ENCODE measurements around the gene FAU. TPM values are rescaled to one million over a fixed set of nuclear protein-coding genes. Genes with fewer than 3 reads are reported as not detected.

Gene FAU
- total and polyA plus RNA-seq, 9 donors = 1,053 to 2,272 (median 1,798) TPM

DNA sequence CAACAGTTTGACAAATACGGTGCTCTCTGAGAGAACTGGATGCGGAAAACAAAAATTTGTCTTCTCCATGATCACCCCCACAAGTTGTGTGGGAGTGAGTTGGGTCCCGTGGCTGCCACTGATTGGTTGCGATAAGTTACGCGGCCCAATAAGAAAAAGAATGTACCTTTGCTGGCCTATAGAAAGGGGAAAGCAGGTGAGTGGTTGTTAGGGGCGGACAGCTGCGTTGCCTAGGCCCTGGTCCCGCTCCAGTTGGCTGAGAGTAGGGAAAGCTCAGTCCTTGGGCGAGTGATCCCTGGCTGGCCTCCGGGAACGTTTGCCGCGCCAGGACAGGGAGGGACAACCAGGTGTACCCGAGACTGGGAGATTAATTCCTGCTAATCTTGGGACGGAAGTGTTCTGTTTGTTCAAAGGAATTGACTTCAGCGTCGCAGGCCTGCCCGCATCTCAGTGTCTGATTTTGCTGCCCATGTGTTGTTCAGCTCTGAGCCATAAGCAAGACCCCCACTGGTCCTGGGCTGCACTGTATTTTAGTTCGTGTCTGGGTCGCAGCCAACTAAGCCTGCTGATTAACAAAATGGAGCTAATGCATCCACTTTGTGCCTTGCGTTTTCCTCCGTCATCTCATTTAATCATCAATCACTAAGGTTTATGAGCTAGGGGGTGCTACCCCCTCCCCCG is 13.2 kb upstream of the FAU start:
- Histone ChIP-seq H3K27me3 (no peaks in the 10 kb centered on the region), H3K4me1 (ENCODE audit: insufficient read depth) (no peaks in the 10 kb centered on the region), H3K27ac (peak overlapping the region; percentile 79 to 99), H3K9me3 (no peaks in the 10 kb centered on the region), H3K4me3 (peak overlapping the region; percentile 76), H3K36me3 (no peaks in the 10 kb centered on the region)
- DNase-seq = peak; percentile 89 to 94 (median 93)
- 1 to 2% (median 1%) methylated on average over 24 of the region's 24 CpGs for WGBS, 3 donors
- TF ChIP-seq EP300 (IDR thresholded peaks at IDR 0.05) (no peak), POLR2A (IDR thresholded peaks at IDR 0.05) (peak; percentile 15)
- intact Hi-C loops (cut with DNase I) = no loop called here

DNA sequence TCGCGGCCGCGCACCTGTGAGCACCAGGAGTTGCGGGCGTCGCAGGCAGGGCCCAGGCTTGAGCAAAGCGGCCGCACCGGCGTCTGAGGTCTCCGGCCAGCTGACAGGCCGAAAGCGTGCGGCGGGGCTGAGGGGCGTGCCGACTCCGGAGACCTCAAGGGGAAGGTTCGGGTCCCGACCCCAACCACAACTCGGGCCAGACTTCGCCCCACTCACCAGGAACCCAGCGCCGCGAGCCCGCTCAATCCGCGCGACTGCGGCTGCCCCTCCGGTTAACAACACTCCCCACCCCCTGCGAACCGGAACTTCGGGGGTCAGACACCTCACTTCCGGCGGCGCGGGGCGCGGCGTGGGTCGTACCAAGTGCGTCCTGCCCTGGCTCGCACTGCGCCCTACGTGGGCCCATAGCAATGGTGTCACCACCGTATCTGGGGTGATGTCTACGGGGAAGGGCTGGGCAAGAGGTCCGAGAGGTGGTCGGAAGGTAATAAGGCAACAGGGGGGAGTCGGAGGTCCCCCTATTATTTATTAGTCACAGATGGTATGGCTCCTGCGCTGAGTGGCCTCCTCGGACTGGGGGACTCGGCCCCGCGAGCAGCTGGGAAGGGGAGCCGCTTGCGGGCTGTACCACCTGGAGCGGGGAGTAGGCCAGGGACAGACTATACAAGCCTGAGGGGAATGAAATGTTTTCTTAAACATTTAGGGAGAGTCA is 12.5 kb upstream of the FAU start, which contains the start of gene SYVN1:
Gene SYVN1, minus strand, starts transcription at position 280 of the 712 bp plus-strand sequence. CDS start 918 bp downstream, outside the sequence.
- TF ChIP-seq POLR2A (IDR thresholded peaks at IDR 0.05) (peak; percentile 95), EP300 (IDR thresholded peaks at IDR 0.05) (peak; percentile 33)
- TF ChIP-seq, protein P1, sequence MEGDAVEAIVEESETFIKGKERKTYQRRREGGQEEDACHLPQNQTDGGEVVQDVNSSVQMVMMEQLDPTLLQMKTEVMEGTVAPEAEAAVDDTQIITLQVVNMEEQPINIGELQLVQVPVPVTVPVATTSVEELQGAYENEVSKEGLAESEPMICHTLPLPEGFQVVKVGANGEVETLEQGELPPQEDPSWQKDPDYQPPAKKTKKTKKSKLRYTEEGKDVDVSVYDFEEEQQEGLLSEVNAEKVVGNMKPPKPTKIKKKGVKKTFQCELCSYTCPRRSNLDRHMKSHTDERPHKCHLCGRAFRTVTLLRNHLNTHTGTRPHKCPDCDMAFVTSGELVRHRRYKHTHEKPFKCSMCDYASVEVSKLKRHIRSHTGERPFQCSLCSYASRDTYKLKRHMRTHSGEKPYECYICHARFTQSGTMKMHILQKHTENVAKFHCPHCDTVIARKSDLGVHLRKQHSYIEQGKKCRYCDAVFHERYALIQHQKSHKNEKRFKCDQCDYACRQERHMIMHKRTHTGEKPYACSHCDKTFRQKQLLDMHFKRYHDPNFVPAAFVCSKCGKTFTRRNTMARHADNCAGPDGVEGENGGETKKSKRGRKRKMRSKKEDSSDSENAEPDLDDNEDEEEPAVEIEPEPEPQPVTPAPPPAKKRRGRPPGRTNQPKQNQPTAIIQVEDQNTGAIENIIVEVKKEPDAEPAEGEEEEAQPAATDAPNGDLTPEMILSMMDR (IDR thresholded peaks at IDR 0.05) = peak in 1 of 3 donors; percentile 8
- 0 to 1% (median 0%) methylated on average over 55 to 60 of the region's 60 CpGs for WGBS, 3 donors
- H3K4me3 ChIP-seq = peak within 1 kb of the TSS; percentile 76
- no peaks in the 10 kb centered on the region for H3K27me3 ChIP-seq
- no peaks in the 10 kb centered on the region for H3K9me3 ChIP-seq
- peak within 1 kb of the TSS; percentile 79 to 99 for H3K27ac ChIP-seq
- intact Hi-C loops (cut with DNase I) = no loop called here
- peak; percentile 91 to 94 (median 92) for DNase-seq
- no peaks in the 10 kb centered on the region for H3K36me3 ChIP-seq
- no peaks in the 10 kb centered on the region for H3K4me1 ChIP-seq (ENCODE audit: insufficient read depth)

DNA sequence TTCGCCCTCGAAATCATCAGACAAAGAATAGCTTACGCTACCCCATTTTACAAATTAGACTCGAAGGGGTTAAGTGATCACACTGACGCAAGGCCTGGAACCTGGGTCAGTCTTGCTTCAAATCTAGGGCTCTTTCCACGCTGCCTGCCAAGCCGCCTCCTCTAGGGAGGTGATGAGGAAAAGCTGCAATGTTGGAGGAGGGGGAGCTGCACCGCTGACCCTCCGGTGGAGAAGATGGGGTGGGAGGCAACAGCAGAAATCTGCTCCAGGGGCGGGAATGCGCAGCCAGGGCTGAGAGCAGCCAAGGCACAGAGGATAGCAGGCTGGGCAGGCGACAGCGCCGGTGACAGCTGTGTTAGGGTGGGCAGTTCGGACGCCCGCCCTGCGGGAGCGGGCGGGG is 11.8 kb upstream of the FAU start:
- Histone ChIP-seq H3K27me3 (no peaks in the 10 kb centered on the region), H3K9me3 (no peaks in the 10 kb centered on the region), H3K4me3 (peak overlapping the region; percentile 76), H3K4me1 (ENCODE audit: insufficient read depth) (no peaks in the 10 kb centered on the region), H3K36me3 (no peaks in the 10 kb centered on the region), H3K27ac (peak overlapping the region; percentile 79 to 99)
- intact Hi-C loops (cut with DNase I) = no loop called here
- DNase-seq = peak in 4 of 5 donors; percentile 51 to 70 (median 58)
- no peak for TF ChIP-seq EP300 (IDR thresholded peaks at IDR 0.05)
- 0 to 2% (median 2%) methylated on average over 20 of the region's 20 CpGs for WGBS, 3 donors

DNA sequence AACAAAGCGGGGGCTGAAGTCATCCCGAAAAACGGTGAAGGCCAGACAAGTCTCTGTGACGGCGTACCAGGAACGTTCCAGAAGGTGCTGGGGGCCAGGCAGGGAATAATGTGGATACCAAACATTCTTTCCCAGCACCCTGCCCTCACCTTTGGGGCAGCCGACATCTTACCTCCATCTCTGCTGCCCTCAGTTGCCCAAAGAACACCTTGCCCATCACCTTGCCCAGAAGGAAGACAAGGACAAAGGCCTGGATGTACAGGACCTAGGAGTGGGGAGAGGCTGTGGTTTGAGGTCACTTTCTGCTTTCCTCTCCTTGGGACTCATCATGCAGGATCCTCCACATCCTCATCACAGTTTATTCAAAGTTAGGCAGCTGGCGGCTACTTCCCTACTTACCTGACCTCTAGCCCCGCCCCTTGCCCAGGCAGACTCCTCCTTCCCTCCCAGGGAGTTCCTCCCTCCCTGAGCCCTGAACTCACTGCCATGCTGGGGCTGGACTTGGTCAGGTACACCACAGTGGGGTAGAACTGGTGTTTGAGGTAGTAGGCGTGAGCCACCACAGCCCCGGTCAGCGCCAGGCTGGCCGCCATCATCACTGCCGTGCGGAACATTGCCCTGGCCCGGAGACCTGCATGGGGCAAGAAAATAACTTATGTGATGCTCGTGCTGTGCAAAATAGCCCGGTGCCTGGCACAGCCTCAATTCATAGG is 11.2 kb upstream of the FAU start:
- intact Hi-C loops (cut with DNase I) = no loop called here
- 31 to 33% (median 32%) methylated on average over 17 to 18 of the region's 18 CpGs for WGBS, 3 donors
- peak overlapping the region; percentile 76 for H3K4me3 ChIP-seq
- H3K27ac ChIP-seq = peak overlapping the region in 1 of 2 donors; percentile 99
- H3K27me3 ChIP-seq = no peaks in the 10 kb centered on the region
- DNase-seq = peak in 4 of 5 donors; percentile 40 to 54 (median 48)
- no peaks in the 10 kb centered on the region for H3K36me3 ChIP-seq
- no peaks in the 10 kb centered on the region for H3K4me1 ChIP-seq (ENCODE audit: insufficient read depth)
- no peaks in the 10 kb centered on the region for H3K9me3 ChIP-seq
- TF ChIP-seq EP300 (IDR thresholded peaks at IDR 0.05) = no peak
- TF ChIP-seq, protein P1 (IDR thresholded peaks at IDR 0.05) = no peak
- TF ChIP-seq POLR2A (IDR thresholded peaks at IDR 0.05) = no peak

DNA sequence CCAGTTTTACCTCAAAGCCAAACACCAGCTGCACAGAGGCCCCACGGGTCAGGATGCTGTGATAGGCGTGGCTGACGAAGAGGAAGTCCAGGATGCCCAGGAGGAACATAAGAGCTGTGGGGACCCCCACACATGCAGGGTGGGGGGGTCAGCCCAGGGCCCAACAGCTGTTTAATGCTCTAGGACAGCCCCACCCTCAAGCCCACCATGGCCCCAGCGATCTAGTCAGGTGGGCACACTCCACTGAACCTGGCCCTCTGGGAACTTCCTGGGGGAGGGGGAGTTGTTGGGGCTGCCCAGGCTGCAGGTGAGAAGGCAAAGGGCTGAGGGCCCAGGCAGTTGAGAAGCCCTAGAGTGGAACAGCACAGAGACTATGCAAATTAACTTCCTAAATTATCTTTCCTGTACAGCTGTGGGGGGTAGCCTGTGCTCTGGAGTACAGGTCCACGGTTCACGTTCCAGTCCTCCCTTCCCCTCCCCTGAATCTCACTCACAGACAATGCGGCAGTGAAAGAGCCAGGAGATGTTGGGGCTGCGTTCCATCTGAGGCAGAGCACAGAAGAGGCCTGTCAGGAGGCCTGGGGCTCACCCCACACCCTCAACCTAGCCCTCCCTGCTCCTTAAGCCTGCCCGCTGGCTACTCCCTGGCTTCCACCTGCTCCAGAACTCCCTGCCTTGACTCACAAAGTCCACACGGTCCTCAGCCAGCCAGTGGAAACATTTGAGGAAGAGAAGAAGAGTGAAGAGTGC is 10.5 kb upstream of the FAU start:
- H3K4me3 ChIP-seq = no peak overlapping the region
- 61 to 70% (median 64%) methylated on average over 10 of the region's 10 CpGs for WGBS, 3 donors
- no peak overlapping the region for H3K27ac ChIP-seq
- H3K9me3 ChIP-seq = no peaks in the 10 kb centered on the region
- H3K27me3 ChIP-seq = no peaks in the 10 kb centered on the region
- peak in 1 of 5 donors; percentile 16 for DNase-seq
- H3K36me3 ChIP-seq = no peaks in the 10 kb centered on the region
- intact Hi-C loops (cut with DNase I) = no loop called here
- TF ChIP-seq, protein P1 (IDR thresholded peaks at IDR 0.05) = no peak
- TF ChIP-seq POLR2A (IDR thresholded peaks at IDR 0.05) (no peak), EP300 (IDR thresholded peaks at IDR 0.05) (no peak)
- no peaks in the 10 kb centered on the region for H3K4me1 ChIP-seq (ENCODE audit: insufficient read depth)

Measured in ovary (tissue), 9 donors.